Activated CD8-positive, alpha-beta memory T cell treated with anti-CD3 and anti-CD28 coated beads for 1 hour (primary cell): ENCODE results near the gene STBD1.
"Not testable (repeated sequence)": the region's sequence is repeated elsewhere in the genome, so short reads cannot be mapped to it uniquely, and the experiment has no call there.

Experiments used
- DNase-seq, 2 donors: peaks; one replicate each; pipeline ENCODE4 v3.0.0-alpha.2; 2020; ENCODE audit warnings: low read depth in 1 of 2; ENCODE audit errors: extremely low read depth in 1 of 2

STBD1 gene

GRCh38 chr4:76282941-76283689 lies 23.4 kb upstream of the STBD1 start:
- DNase-seq, result no peak

- no peak for DNase-seq
These were observed 22.6 kb upstream of the STBD1 start for GRCh38 chr4:76283900-76284299.

- not testable (repeated sequence) for DNase-seq
These were observed 18.7 kb upstream of the STBD1 start for GRCh38 chr4:76287811-76288210.

- no peak for DNase-seq
These were observed 13.8 kb upstream of the STBD1 start for GRCh38 chr4:76292730-76293129.

- DNase-seq, result no peak
These were observed 12.8 kb upstream of the STBD1 start for GRCh38 chr4:76293772-76294171.

- DNase-seq, result no peak
These were observed 10.2 kb upstream of the STBD1 start for GRCh38 chr4:76296286-76296820.

- no peak for DNase-seq
These were observed 8.3 kb upstream of the STBD1 start for GRCh38 chr4:76298227-76298626.

GRCh38 chr4:76300012-76300411 lies 6.5 kb upstream of the STBD1 start:
- DNase-seq, result no peak

GRCh38 chr4:76301068-76301774 lies 5.3 kb upstream of the STBD1 start:
- no peak for DNase-seq

- no peak for DNase-seq
These were observed 4.8 kb upstream of the STBD1 start for GRCh38 chr4:76301775-76302162.

GRCh38 chr4:76302826-76303438 lies 3.6 kb upstream of the STBD1 start:
- no peak for DNase-seq

- DNase-seq, result no peak
These were observed 1.4 kb upstream of the STBD1 start for GRCh38 chr4:76305033-76305687.

GRCh38 chr4:76306882-76307659 lies 538 bp downstream of the STBD1 start:
- DNase-seq, result no peak

- no peak for DNase-seq
These were observed 1.1 kb downstream of the STBD1 start for GRCh38 chr4:76307660-76308014.

- no peak for DNase-seq
These were observed 2.0 kb downstream of the STBD1 start for GRCh38 chr4:76308548-76308947.

GRCh38 chr4:76309939-76310550 lies 3.5 kb downstream of the STBD1 start:
- no peak for DNase-seq

- no peak for DNase-seq
These were observed 4.2 kb downstream of the STBD1 start for GRCh38 chr4:76310683-76311082.

- DNase-seq, result no peak
These were observed 5.4 kb downstream of the STBD1 start for GRCh38 chr4:76311896-76312331.

GRCh38 chr4:76312457-76312856 lies 5.9 kb downstream of the STBD1 start:
- no peak for DNase-seq

- no peak for DNase-seq
These were observed 7.0 kb downstream of the STBD1 start for GRCh38 chr4:76313547-76313946.
